ENCODE measurements around the gene INCA1.
A peak's percentile ranks its signal among the peaks of the same experiment; 100 is the strongest.

The INCA1 gene

GRCh38 chr17:4998732-4999429, 1.6 kb upstream of the INCA1 start:
- no peak for TF ChIP-seq CTCF (conservative IDR thresholded peaks at IDR 0.05; ENCODE audit: control insufficient read depth, insufficient read depth, low read depth, low read length)
- DNase-seq (ENCODE audit: low read depth), result no peak
- peak overlapping the region; percentile 75 for H3K4me3 ChIP-seq (ENCODE audit: control insufficient read depth, low read depth, low read length)

GRCh38 chr17:4998027-4998731, 857 bp upstream of the INCA1 start:
- H3K4me3 ChIP-seq (ENCODE audit: control insufficient read depth, low read depth, low read length), result peak overlapping the region; percentile 75
- TF ChIP-seq CTCF (conservative IDR thresholded peaks at IDR 0.05; ENCODE audit: control insufficient read depth, insufficient read depth, low read depth, low read length), result no peak
- no peak for DNase-seq (ENCODE audit: low read depth)

GRCh38 chr17:4994081-4994595, 3.2 kb downstream of the INCA1 start:
- TF ChIP-seq CTCF (conservative IDR thresholded peaks at IDR 0.05; ENCODE audit: control insufficient read depth, insufficient read depth, low read depth, low read length), result no peak
- H3K4me3 ChIP-seq (ENCODE audit: control insufficient read depth, low read depth, low read length), result no peak overlapping the region

GRCh38 chr17:4987767-4988567, 9.4 kb downstream of the INCA1 start:
- no peak for TF ChIP-seq CTCF (conservative IDR thresholded peaks at IDR 0.05; ENCODE audit: control insufficient read depth, insufficient read depth, low read depth, low read length)
- DNase-seq (ENCODE audit: low read depth), result no peak
- peak overlapping the region; percentile 74 for H3K4me3 ChIP-seq (ENCODE audit: control insufficient read depth, low read depth, low read length)

More at GRCh38 chr17:4994081-4994595, 3.2 kb downstream of the INCA1 start:
- peak; percentile 61 for DNase-seq (ENCODE audit: low read depth)

- DNase-seq (ENCODE audit: low read depth), result peak; percentile 59
- H3K4me3 ChIP-seq (ENCODE audit: control insufficient read depth, low read depth, low read length), result peak within 1 kb of the TSS; percentile 74
- TF ChIP-seq CTCF (conservative IDR thresholded peaks at IDR 0.05; ENCODE audit: control insufficient read depth, insufficient read depth, low read depth, low read length), result peak; percentile 36
Observed at GRCh38 chr17:4986951-4987766, 10.2 kb downstream of the INCA1 start, which contains the start of gene CAMTA2. Gene CAMTA2 (minus strand): TSS chr17:4987675. CDS start chr17:4986222, 1,453 bp downstream.

Data from fibroblast of mammary gland (primary cell).